Neural cell (in vitro differentiated cells): ENCODE data around the gene ASTL. TPM values are rescaled to one million over a fixed set of nuclear protein-coding genes. Genes with fewer than 3 reads are reported as not detected.

ENCODE experiments used
- H2AFZ ChIP-seq: fragments of 200-600, 300-800 bp; sonication (generic), shearing (Covaris generic); 2 replicates; pipeline ENCODE4 v1.6.0; 2014; ENCODE audit warnings: low read depth, mild to moderate bottlenecking, antibody characterized with exemption, low read length, moderate library complexity
- H3F3A ChIP-seq: fragments of 200-600 bp; shearing (Covaris generic); 2 replicates; pipeline ENCODE4 v1.6.1; 2016; ENCODE audit warnings: mild to moderate bottlenecking, moderate library complexity, mixed read lengths, antibody characterized with exemption, low read length; ENCODE audit not compliant: insufficient read depth, poor library complexity, severe bottlenecking
- H3K27ac ChIP-seq: fragments of 200-600, 300-800 bp; sonication (generic), shearing (Covaris generic); 2 replicates; pipeline ENCODE4 v1.5.1; 2014; ENCODE audit warnings: mild to moderate bottlenecking, low read length, moderate library complexity
- H3K27me3 ChIP-seq: fragments of 300-800, 200-600 bp; sonication (generic), shearing (Covaris generic); 2 replicates; pipeline ENCODE4 v1.6.0; 2014; ENCODE audit warnings: mild to moderate bottlenecking, low read depth, low read length, moderate library complexity; ENCODE audit not compliant: insufficient read depth
- H3K36me3 ChIP-seq: fragments of 300-800, 200-600 bp; sonication (generic), shearing (Covaris generic); 2 replicates; pipeline ENCODE4 v1.5.1; 2014; ENCODE audit warnings: mild to moderate bottlenecking, antibody characterized with exemption, low read length, moderate library complexity; ENCODE audit not compliant: insufficient read depth
- H3K4me2 ChIP-seq: fragments of 300-800, 200-600 bp; sonication (generic), shearing (Covaris generic); 2 replicates; pipeline ENCODE4 v1.6.0; 2014; ENCODE audit warnings: mild to moderate bottlenecking, low read length
- H3K4me3 ChIP-seq: fragments of 300-800, 200-600 bp; sonication (generic), shearing (Covaris generic); 2 replicates; pipeline ENCODE4 v1.5.1; 2014; ENCODE audit warnings: mild to moderate bottlenecking, low read length, moderate library complexity
- H3K79me2 ChIP-seq: fragments of 200-600 bp; shearing (Covaris generic); replicated peaks from 2 replicates; pipeline ENCODE4 v1.6.0; 2014; ENCODE audit warnings: mild to moderate bottlenecking, low read length, moderate library complexity; ENCODE audit not compliant: insufficient read depth
- H3K9ac ChIP-seq: fragments of 300-800, 200-600 bp; sonication (generic), shearing (Covaris generic); 2 replicates; pipeline ENCODE4 v1.6.1; 2016; ENCODE audit warnings: mild to moderate bottlenecking, low read length, mixed read lengths
- H3K9me2 ChIP-seq: fragments of 200-600 bp; shearing (Covaris generic); 2 replicates; pipeline ENCODE4 v1.6.1; 2016; ENCODE audit warnings: mild to moderate bottlenecking, low read length, mixed read lengths; ENCODE audit not compliant: insufficient read depth
- H3K9me3 ChIP-seq: fragments of 200-600, 300-800 bp; sonication (generic), shearing (Covaris generic); 2 replicates; pipeline ENCODE4 v1.6.1; 2016; ENCODE audit warnings: mild to moderate bottlenecking, mixed run types, low read length, moderate library complexity, mixed read lengths
- H4K20me1 ChIP-seq: fragments of 200-600 bp; shearing (Covaris generic); 2 replicates; pipeline ENCODE4 v1.6.1; 2016; ENCODE audit warnings: mild to moderate bottlenecking, mixed run types; ENCODE audit not compliant: insufficient read depth
- EP300 ChIP-seq: fragments of 450-650 bp; conservative IDR thresholded peaks from 2 replicates; pipeline ENCODE4 v1.6.1; 2014; ENCODE audit warnings: antibody characterized with exemption, mild to moderate bottlenecking, moderate library complexity; ENCODE audit not compliant: poor library complexity, severe bottlenecking
- EZH2 ChIP-seq: fragments of 200-600, 300-800 bp; shearing (Covaris generic), sonication (generic); IDR thresholded peaks from 2 replicates; pipeline ENCODE4 v1.6.1; 2014; ENCODE audit warnings: antibody characterized with exemption, low read length, borderline replicate concordance, mild to moderate bottlenecking; ENCODE audit not compliant: insufficient read depth, poor library complexity, severe bottlenecking
- MXI1 ChIP-seq: fragments of 450-650 bp; conservative IDR thresholded peaks from 2 replicates; pipeline ENCODE4 v1.6.1; 2014; ENCODE audit warnings: antibody characterized with exemption, mild to moderate bottlenecking; ENCODE audit not compliant: poor library complexity, severe bottlenecking
- POLR2AphosphoS5 ChIP-seq: IDR thresholded peaks from 2 replicates; pipeline ENCODE4 v1.6.1; 2012
- RAD21 ChIP-seq: fragments of 450-650 bp; conservative IDR thresholded peaks from 2 replicates; pipeline ENCODE4 v1.6.1; 2014; ENCODE audit warnings: antibody characterized with exemption, mild to moderate bottlenecking, moderate library complexity
- SMC3 ChIP-seq: fragments of 450-650 bp; conservative IDR thresholded peaks from 2 replicates; pipeline ENCODE4 v1.6.1; 2014; ENCODE audit warnings: antibody characterized with exemption, mild to moderate bottlenecking, moderate library complexity; ENCODE audit not compliant: poor library complexity
- TAF1 ChIP-seq: IDR thresholded peaks from 2 replicates; pipeline ENCODE4 v1.6.1; 2012; ENCODE audit warnings: low read depth
- polyA plus RNA-seq: library from polyadenylated mRNA; depleted of rRNA; stranded (reverse); fragments of >200 nt; gene quantifications from 2 replicates; pipeline ENCODE4 v1.2.3, GENCODE V29; 2014
- TF ChIP-seq, protein P1 (sequence below): fragments of 450-650 bp; IDR thresholded peaks from 2 replicates; pipeline ENCODE4 v1.5.1; 2014; ENCODE audit warnings: antibody characterized with exemption, mild to moderate bottlenecking, moderate library complexity; ENCODE audit not compliant: poor library complexity, severe bottlenecking
- TF ChIP-seq, protein P2 (sequence below): IDR thresholded peaks from 2 replicates; pipeline ENCODE4 v1.6.1; 2012; ENCODE audit warnings: borderline replicate concordance

ASTL gene
- polyA plus RNA-seq, 1 donor from 2014 or later, result not detected

DNA sequence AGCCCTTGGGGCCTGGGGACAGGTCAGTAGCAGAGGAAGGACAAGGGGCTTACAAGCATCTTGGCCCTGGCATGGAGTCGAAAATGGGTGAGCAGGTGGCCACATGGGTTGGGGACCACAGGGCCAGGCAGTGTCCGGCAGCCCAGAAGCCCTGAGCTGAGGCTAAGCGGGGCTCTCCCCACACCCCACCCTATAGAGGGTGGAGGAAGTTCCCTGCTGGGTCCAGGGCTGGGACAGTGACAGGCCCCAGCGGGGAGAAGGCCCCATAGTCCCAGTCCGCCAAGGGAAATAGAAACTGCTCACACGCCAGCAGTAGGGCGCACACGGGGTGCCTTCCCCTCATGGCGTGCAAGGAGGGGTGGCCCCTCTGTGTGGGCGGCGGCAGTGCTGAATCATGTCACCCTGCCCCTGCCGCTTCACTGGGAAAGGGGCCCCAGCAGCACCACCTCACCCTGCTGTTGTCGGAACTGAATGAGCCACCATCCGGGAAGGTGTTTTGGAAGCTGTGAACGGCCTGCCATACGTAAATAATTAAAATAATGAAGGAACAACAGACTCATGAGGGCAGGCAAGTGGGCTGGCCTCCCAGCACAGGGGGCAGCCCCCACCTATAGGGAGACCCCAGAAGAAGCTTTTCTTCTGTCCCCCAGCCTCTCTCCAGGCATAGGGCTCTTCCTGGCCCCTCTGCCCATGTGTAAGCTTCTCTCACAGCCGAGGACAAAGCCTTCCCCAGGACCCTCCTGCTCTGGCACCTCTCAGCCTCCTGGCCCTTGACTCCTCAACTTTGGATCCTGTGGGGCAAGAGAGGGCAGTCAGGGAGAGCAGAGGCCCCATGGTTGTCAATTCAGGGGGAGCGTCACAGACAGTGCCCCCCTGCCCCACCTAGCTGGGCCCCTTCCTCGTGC lies 19.6 kb upstream of the ASTL start:
- no peak overlapping the region for H3K9ac ChIP-seq
- H2AFZ ChIP-seq, result no peak overlapping the region
- no peak overlapping the region for H3K4me2 ChIP-seq
- H3K4me3 ChIP-seq, result no peak overlapping the region
- no peaks in the 10 kb centered on the region for H3F3A ChIP-seq
- H3K9me2 ChIP-seq, result no peaks in the 10 kb centered on the region
- no peaks in the 10 kb centered on the region for H4K20me1 ChIP-seq
- H3K36me3 ChIP-seq, result no peaks in the 10 kb centered on the region
- H3K27me3 ChIP-seq, result no peaks in the 10 kb centered on the region
- H3K79me2 ChIP-seq, result no peaks in the 10 kb centered on the region
- no peaks in the 10 kb centered on the region for H3K9me3 ChIP-seq
- TF ChIP-seq, protein P1, sequence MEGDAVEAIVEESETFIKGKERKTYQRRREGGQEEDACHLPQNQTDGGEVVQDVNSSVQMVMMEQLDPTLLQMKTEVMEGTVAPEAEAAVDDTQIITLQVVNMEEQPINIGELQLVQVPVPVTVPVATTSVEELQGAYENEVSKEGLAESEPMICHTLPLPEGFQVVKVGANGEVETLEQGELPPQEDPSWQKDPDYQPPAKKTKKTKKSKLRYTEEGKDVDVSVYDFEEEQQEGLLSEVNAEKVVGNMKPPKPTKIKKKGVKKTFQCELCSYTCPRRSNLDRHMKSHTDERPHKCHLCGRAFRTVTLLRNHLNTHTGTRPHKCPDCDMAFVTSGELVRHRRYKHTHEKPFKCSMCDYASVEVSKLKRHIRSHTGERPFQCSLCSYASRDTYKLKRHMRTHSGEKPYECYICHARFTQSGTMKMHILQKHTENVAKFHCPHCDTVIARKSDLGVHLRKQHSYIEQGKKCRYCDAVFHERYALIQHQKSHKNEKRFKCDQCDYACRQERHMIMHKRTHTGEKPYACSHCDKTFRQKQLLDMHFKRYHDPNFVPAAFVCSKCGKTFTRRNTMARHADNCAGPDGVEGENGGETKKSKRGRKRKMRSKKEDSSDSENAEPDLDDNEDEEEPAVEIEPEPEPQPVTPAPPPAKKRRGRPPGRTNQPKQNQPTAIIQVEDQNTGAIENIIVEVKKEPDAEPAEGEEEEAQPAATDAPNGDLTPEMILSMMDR, result no peak
- TF ChIP-seq, protein P2, sequence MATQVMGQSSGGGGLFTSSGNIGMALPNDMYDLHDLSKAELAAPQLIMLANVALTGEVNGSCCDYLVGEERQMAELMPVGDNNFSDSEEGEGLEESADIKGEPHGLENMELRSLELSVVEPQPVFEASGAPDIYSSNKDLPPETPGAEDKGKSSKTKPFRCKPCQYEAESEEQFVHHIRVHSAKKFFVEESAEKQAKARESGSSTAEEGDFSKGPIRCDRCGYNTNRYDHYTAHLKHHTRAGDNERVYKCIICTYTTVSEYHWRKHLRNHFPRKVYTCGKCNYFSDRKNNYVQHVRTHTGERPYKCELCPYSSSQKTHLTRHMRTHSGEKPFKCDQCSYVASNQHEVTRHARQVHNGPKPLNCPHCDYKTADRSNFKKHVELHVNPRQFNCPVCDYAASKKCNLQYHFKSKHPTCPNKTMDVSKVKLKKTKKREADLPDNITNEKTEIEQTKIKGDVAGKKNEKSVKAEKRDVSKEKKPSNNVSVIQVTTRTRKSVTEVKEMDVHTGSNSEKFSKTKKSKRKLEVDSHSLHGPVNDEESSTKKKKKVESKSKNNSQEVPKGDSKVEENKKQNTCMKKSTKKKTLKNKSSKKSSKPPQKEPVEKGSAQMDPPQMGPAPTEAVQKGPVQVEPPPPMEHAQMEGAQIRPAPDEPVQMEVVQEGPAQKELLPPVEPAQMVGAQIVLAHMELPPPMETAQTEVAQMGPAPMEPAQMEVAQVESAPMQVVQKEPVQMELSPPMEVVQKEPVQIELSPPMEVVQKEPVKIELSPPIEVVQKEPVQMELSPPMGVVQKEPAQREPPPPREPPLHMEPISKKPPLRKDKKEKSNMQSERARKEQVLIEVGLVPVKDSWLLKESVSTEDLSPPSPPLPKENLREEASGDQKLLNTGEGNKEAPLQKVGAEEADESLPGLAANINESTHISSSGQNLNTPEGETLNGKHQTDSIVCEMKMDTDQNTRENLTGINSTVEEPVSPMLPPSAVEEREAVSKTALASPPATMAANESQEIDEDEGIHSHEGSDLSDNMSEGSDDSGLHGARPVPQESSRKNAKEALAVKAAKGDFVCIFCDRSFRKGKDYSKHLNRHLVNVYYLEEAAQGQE, result no peak
- TF ChIP-seq EP300 (no peak), RAD21 (no peak), TAF1 (no peak), EZH2 (no peak), SMC3 (no peak), MXI1 (no peak), POLR2AphosphoS5 (no peak)
- H3K27ac ChIP-seq, result no peak overlapping the region

DNA sequence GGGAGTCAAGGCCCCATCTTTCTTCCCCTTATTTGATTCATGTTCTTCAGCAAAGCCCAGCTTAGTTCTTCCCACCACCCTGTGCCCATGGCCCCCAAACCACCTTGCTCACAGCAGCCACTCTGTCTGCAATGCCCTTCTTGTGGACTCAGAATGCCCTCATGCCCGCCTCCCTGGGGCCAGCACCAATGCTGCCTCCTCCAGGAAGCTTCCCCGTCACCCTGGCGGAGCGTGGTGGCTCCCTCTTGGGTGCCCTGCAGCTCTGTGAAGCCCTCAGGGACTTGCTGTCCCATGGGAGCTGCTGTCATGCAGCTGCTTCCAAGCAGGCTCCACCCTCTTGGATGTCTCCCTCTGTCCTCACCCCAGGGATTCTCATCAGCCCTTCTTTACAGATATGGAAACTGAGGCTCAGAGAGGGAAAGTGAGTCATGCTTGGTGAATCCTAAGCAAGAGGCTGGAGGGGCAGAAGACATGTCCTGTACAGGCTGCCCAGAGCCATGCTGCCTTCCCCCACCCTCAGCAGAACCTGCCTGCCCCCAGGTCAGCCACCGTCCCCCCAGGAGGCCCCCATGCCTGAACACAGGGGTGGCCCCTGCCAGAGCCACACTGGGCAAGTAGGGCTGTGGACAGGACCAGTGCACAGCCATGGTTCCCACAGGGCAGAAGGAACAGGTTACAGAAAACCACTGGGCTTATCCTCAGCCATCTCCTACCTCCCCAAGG lies 18.8 kb upstream of the ASTL start:
- H4K20me1 ChIP-seq, result no peaks in the 10 kb centered on the region
- H3K27me3 ChIP-seq, result no peaks in the 10 kb centered on the region
- H3F3A ChIP-seq, result no peaks in the 10 kb centered on the region
- H3K4me2 ChIP-seq, result no peak overlapping the region
- no peak overlapping the region for H3K9ac ChIP-seq
- H3K9me2 ChIP-seq, result no peaks in the 10 kb centered on the region
- H3K9me3 ChIP-seq, result no peaks in the 10 kb centered on the region
- H2AFZ ChIP-seq, result no peak overlapping the region
- H3K27ac ChIP-seq, result no peak overlapping the region
- H3K79me2 ChIP-seq, result no peaks in the 10 kb centered on the region
- H3K4me3 ChIP-seq, result no peak overlapping the region
- TF ChIP-seq, protein P1, result no peak
- H3K36me3 ChIP-seq, result no peaks in the 10 kb centered on the region
